Endometrial microvascular endothelial cells (primary cell): Measurements from ENCODE around the gene LIPH. TPM values are rescaled to one million over a fixed set of nuclear protein-coding genes. Genes with fewer than 3 reads are reported as not detected.
"Not testable (repeated sequence)": the region's sequence is repeated elsewhere in the genome, so short reads cannot be mapped to it uniquely, and the experiment has no call there.

Experiments used
- in situ Hi-C: cut with HindIII; loops from 2 replicates; pipeline ENCODE4 v1.10.0; 2017; ENCODE audit warnings: low sequenced_read_pairs, low pct_unique_long_range_greater_than_20kb; ENCODE audit errors: inconsistent ontology term
- total RNA-seq: library from RNA; depleted of rRNA; stranded (reverse); fragments of >200 nt; gene quantifications from one replicate; pipeline ENCODE4 v1.2.3, GENCODE V29; 2015; ENCODE audit errors: inconsistent ontology term

LIPH gene
- total RNA-seq, 1 donor from 2014 or later = not detected

GRCh38 chr3:185503521-185503920 lies 48.9 kb downstream of the LIPH start:
- in situ Hi-C loops = no loop called here

- in situ Hi-C loops = no loop called here
These were observed 49.4 kb downstream of the LIPH start for GRCh38 chr3:185502987-185503386.

GRCh38 chr3:185498503-185499396 lies 53.6 kb downstream of the LIPH start, which contains the start of gene TMEM41A:
TMEM41A (minus strand) TSS chr3:185499035; CDS start chr3:185498961, 74 bp downstream.
- in situ Hi-C loops = no loop called here

GRCh38 chr3:185490241-185490640 lies 62.1 kb downstream of the LIPH start:
- in situ Hi-C loops = no loop called here

GRCh38 chr3:185489462-185489861 lies 62.9 kb downstream of the LIPH start:
- in situ Hi-C loops = no loop called here

- in situ Hi-C loops = no loop called here
These were observed 63.9 kb downstream of the LIPH start for GRCh38 chr3:185488465-185488864.

GRCh38 chr3:185486394-185486793 lies 66.0 kb downstream of the LIPH start:
- in situ Hi-C loops = no loop called here

- in situ Hi-C loops = no loop called here
These were observed 68.1 kb downstream of the LIPH start for GRCh38 chr3:185484296-185484695.

- in situ Hi-C loops = no loop called here
These were observed 72.9 kb downstream of the LIPH start for GRCh38 chr3:185479373-185479945.

- in situ Hi-C loops = no loop called here
These were observed 75.1 kb downstream of the LIPH start for GRCh38 chr3:185477316-185477715.

GRCh38 chr3:185474922-185475321 lies 77.5 kb downstream of the LIPH start:
- in situ Hi-C loops = not testable (repeated sequence)

GRCh38 chr3:185473290-185473815 lies 79.0 kb downstream of the LIPH start:
- in situ Hi-C loops = no loop called here

- in situ Hi-C loops = no loop called here
These were observed 82.1 kb downstream of the LIPH start for GRCh38 chr3:185470323-185470722.

GRCh38 chr3:185469542-185469941 lies 82.8 kb downstream of the LIPH start:
- in situ Hi-C loops = no loop called here

- in situ Hi-C loops = not testable (repeated sequence)
These were observed 86.3 kb downstream of the LIPH start for GRCh38 chr3:185466123-185466522.

- in situ Hi-C loops = no loop called here
These were observed 86.9 kb downstream of the LIPH start for GRCh38 chr3:185465471-185465870.

- in situ Hi-C loops = no loop called here
These were observed 91.6 kb downstream of the LIPH start for GRCh38 chr3:185460719-185461350.

- in situ Hi-C loops = no loop called here
These were observed 92.1 kb downstream of the LIPH start for GRCh38 chr3:185460309-185460708.

GRCh38 chr3:185457376-185457775 lies 95.0 kb downstream of the LIPH start:
- in situ Hi-C loops = no loop called here
